IPS-NIHi7 (cell line): ENCODE data around the gene GADD45G.

Experiments
- DNase-seq: peaks from one replicate; pipeline ENCODE4 v3.0.0; 2012; ENCODE audit warnings: mixed read lengths; ENCODE audit errors: extremely low spot score

GADD45G gene

GRCh38 chr9:89592963-89593726, 11.7 kb upstream of the GADD45G start:
- DNase-seq = peak; percentile 83

- DNase-seq = peak; percentile 80
Measured at GRCh38 chr9:89593727-89594427, 10.9 kb upstream of the GADD45G start.

GRCh38 chr9:89594811-89595550, 9.8 kb upstream of the GADD45G start:
- DNase-seq = no peak

- no peak for DNase-seq
Measured at GRCh38 chr9:89595646-89596045, 9.2 kb upstream of the GADD45G start.

GRCh38 chr9:89596937-89597555, 7.8 kb upstream of the GADD45G start:
- DNase-seq = no peak

GRCh38 chr9:89597711-89598362, 7.0 kb upstream of the GADD45G start:
- DNase-seq = peak; percentile 50

GRCh38 chr9:89598363-89598713, 6.5 kb upstream of the GADD45G start:
- DNase-seq = no peak

- DNase-seq = no peak
Measured at GRCh38 chr9:89598926-89599325, 5.9 kb upstream of the GADD45G start.

- no peak for DNase-seq
Measured at GRCh38 chr9:89600831-89601230, 4.0 kb upstream of the GADD45G start.

GRCh38 chr9:89601306-89601705, 3.5 kb upstream of the GADD45G start:
- no peak for DNase-seq

GRCh38 chr9:89601856-89602562, 2.8 kb upstream of the GADD45G start:
- DNase-seq = no peak

GRCh38 chr9:89602978-89603766, 1.6 kb upstream of the GADD45G start:
- DNase-seq = peak; percentile 71

- DNase-seq = peak; percentile 76
Measured at GRCh38 chr9:89603767-89604665, 796 bp upstream of the GADD45G start.

GRCh38 chr9:89605465-89606048, 745 bp downstream of the GADD45G start:
- DNase-seq = peak; percentile 49

GRCh38 chr9:89606049-89606623, 1.3 kb downstream of the GADD45G start:
- DNase-seq = peak; percentile 50

GRCh38 chr9:89606624-89607311, 2.0 kb downstream of the GADD45G start:
- DNase-seq = peak; percentile 65

GRCh38 chr9:89608641-89609335, 4.0 kb downstream of the GADD45G start:
- no peak for DNase-seq
